Heart left ventricle (tissue), 13 donors: ENCODE results near the gene SH3RF2.

Experiments used
- CTCF ChIP-seq, 12 donors: fragments of 200-600 bp; sonication (generic) in 4 of 12; IDR thresholded peaks; one replicate each; pipeline versions ENCODE4 v1.5.0 to v1.8.0; 2018 to 2022; ENCODE audit warnings: antibody characterized with exemption in 12 of 12, mild to moderate bottlenecking in 5 of 12
- POLR2A ChIP-seq, 2 donors: fragments of 450-650 bp; IDR thresholded peaks; one replicate each; pipeline ENCODE4 v1.6.1; 2017; ENCODE audit warnings: antibody characterized with exemption in 2 of 2, mild to moderate bottlenecking in 2 of 2, moderate library complexity in 2 of 2
- donor health status: ischemic (EF 13 %, LVEDD 7.1; RV severe dilation, severe dysfunction).
- donor health status: DM: no; HTN: yes; CAD: no.
- donor health status: DM: no; HTN: no; CAD: no.
- donor health status: ischemic (EF 25% LVEDD 6.9; RV normal size, moderate dysfunction).
- donor health status: ischemic (EF 25% LVEDD 5.7; RV mildly dilated, moderate dysfunction).
- donor health status: ischemic (EF 35%, LVEDD 5.7; RV mildly dilated, moderate dysfunction).
- donor health status: nonischemic (EF 11% LVEDD 7.7; RV severe dilation, severe dysfunction).
- donor health status: DM: yes; HTN: yes; CAD: no.
- donor health status: PGD.
- donor health status: ischemic (EF 29% LVEDD 5.4; RV normal size, mild dysfunction).
- donor health status: nonischemic (EF 23%, LVEDD 6.1; RV moderate dilation, normal function).

DNA sequence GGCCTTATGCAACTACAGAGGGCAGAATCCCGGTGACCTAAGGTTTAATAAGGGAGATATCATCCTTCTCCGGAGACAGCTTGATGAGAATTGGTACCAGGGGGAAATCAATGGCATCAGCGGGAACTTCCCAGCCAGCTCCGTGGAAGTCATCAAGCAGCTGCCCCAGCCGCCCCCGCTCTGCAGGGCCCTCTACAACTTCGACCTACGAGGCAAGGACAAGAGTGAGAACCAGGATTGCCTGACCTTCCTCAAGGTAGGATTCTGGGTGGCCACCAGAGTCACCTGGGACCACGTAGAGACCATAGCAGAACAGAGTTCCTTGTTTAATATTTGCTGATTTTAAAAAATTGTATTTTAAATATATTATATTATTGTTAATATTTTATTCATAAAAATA lies 63.7 kb downstream of the SH3RF2 start:
- TF ChIP-seq CTCF (IDR thresholded peaks at IDR 0.05), result no peak
- no peak for TF ChIP-seq POLR2A (IDR thresholded peaks at IDR 0.05)
